Mucosa of descending colon (tissue), 3 donors: ENCODE data around the gene SPATA1. TPM values are rescaled to one million over a fixed set of nuclear protein-coding genes. Genes with fewer than 3 reads are reported as not detected.

Source experiments
- ATAC-seq: fragments of 200-7000 bp; cut with Tn5 transposase; one replicate; pipeline ENCODE4 v1.9.1; 2020; ENCODE audit warnings: mild to moderate bottlenecking, moderate library complexity
- DNase-seq, 3 donors: peaks; one replicate each; pipeline ENCODE4 v3.0.0-alpha.2; 2020
- H3K36me3 ChIP-seq: fragments of 200-600 bp; one replicate; pipeline ENCODE4 v1.8.0; 2021; ENCODE audit warnings: low read depth, mild to moderate bottlenecking
- H3K4me1 ChIP-seq: fragments of 200-600 bp; one replicate; pipeline ENCODE4 v1.8.0; 2021; ENCODE audit warnings: low read depth, mild to moderate bottlenecking
- H3K4me3 ChIP-seq: fragments of 200-600 bp; one replicate; pipeline ENCODE4 v1.8.0; 2021; ENCODE audit warnings: mild to moderate bottlenecking
- H3K9me3 ChIP-seq: fragments of 200-600 bp; one replicate; pipeline ENCODE4 v1.8.0; 2021; ENCODE audit warnings: mild to moderate bottlenecking
- CTCF ChIP-seq: fragments of 200-600 bp; IDR thresholded peaks from one replicate; pipeline ENCODE4 v1.8.0; 2022; ENCODE audit warnings: antibody characterized with exemption, mild to moderate bottlenecking
- intact Hi-C, 2 donors: fragments of 100-400 bp; cut with DNase I in 1 of 2; cut with micrococcal nuclease in 1 of 2; formaldehyde crosslinking; loops; one replicate each; pipeline versions ENCODE4 v1.11.0 to v1.11.1; 2022; cut with DNase I, micrococcal nuclease
- total RNA-seq, 3 donors: library from RNA; stranded (reverse); fragmentation: NEBNext Ultra II Directional in 2 of 3; extraction: Animal tissue kit (Norgen Biotek cat#: 25700) in 2 of 3; gene quantifications; one replicate each; pipeline versions ENCODE4 v1.2.1 to v1.2.4, GENCODE V29; 2021 to 2023
- donor health status: DM: no; HTN: no; CAD: no; lungs with moderate emphysema.
- donor health status: DM: no; HTN: no; CAD: no.
- donor health status: DM: no; HTN: yes; CAD: no.

The SPATA1 gene
- total RNA-seq, 3 donors from 2014 or later, result 2.0 to 3.8 (median 3.5) TPM

DNA sequence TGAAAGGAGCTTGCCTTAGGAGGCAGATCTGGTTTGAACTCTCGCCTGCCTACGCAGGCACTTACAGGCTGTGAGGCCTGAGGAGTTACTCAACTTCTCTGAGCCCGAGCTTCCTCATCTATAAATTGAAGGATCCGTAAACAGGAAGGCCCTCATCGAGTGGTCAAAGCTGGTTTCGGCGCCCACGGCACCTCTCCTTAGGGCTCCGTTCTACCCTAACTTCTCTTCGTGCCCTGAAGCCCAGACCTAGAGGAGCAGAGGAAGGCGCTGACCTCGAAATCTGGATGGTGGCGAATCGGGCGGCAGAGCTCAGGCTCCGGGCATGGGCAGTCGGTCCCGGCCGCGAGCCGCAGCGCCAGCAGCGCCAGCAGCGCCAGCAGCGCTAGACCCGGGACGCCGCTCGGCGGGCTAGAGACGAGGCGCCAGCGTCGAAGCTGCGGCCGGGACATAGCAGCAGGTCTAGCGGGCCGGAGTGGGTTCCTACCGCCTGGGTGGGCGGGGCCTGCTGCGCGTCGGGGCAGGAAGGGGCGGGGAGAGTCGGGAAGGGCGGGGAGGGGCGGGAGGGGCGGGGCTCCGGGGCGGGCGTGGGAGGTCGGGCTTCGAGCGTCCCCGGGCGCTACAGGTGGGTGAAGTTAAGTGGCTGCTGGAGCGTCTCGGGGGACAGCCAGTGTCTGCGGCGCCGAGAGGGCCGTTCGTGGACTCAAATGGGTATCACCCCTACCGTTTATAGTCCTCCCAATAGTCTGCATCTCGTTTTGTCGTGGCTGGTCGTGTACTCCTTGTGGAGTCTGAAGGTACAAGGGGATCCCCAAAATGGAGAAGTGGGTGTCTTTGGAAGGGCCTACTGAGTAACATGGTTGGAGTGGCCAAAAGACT lies 68.0 kb downstream of the SPATA1 start, which contains the start of gene CTBS:
TSS of gene CTBS (minus strand) at position 474 of the 876 bp plus-strand sequence. CDS start at position 449, 25 bp downstream.
- Histone ChIP-seq H3K36me3 (no peaks in the 10 kb centered on the region), H3K4me1 (peaks cover 7% of the 10 kb centered on the region), H3K9me3 (no peaks in the 10 kb centered on the region), H3K4me3 (peak within 1 kb of the TSS; percentile 50)
- peak; percentile 98 for ATAC-seq
- intact Hi-C loops, result no loop called here
- no peak for TF ChIP-seq CTCF
- peak; percentile 91 to 94 (median 92) for DNase-seq

DNA sequence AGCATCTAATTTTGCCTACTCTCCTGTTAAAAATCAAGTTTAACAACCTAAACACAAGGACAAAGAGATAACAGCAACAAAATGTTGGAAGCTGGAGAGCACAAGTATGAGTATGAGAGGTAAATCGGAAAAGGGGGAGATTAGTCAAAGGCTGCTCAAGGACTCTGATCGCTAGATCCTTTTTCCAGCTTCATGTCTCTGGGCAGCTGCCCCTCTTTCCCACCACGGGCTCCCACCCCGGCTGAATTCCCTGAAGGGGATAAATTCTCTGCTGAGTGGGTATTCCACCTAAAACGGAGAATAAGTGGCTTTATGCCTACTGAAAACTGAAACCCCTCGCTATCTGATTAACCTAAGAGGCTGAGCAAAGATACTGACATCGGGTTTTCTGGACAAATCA lies 68.8 kb downstream of the SPATA1 start:
- no peak for TF ChIP-seq CTCF
- no peaks in the 10 kb centered on the region for H3K9me3 ChIP-seq
- no peak overlapping the region for H3K4me3 ChIP-seq
- ATAC-seq (no peak), DNase-seq (no peak)
- intact Hi-C loops, result no loop called here
- no peaks in the 10 kb centered on the region for H3K36me3 ChIP-seq
- peaks cover 7% of the 10 kb centered on the region for H3K4me1 ChIP-seq

DNA sequence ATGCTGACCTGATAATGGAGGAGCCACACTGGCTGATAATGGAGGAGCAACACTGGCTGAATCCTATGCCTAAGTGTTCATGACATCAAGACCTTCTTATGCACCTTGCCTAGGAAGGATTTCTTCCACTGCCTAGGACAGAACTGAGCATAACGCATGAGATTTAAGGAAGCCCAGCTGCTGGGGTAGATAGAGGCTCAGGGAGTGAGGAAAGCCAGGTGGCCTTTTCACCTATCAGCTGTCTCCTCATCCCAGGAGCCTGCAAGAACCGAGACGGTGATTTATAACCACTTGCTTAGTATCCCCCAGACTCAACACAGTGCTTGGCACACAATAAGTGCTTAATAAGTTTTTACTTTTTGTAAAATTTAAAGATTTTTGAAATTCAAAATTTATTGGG lies 75.5 kb downstream of the SPATA1 start:
- DNase-seq (no peak), ATAC-seq (no peak)
- Histone ChIP-seq H3K4me1 (no peaks in the 10 kb centered on the region), H3K4me3 (no peak overlapping the region), H3K36me3 (no peaks in the 10 kb centered on the region), H3K9me3 (no peaks in the 10 kb centered on the region)
- intact Hi-C loops, result no loop called here
- TF ChIP-seq CTCF, result no peak

DNA sequence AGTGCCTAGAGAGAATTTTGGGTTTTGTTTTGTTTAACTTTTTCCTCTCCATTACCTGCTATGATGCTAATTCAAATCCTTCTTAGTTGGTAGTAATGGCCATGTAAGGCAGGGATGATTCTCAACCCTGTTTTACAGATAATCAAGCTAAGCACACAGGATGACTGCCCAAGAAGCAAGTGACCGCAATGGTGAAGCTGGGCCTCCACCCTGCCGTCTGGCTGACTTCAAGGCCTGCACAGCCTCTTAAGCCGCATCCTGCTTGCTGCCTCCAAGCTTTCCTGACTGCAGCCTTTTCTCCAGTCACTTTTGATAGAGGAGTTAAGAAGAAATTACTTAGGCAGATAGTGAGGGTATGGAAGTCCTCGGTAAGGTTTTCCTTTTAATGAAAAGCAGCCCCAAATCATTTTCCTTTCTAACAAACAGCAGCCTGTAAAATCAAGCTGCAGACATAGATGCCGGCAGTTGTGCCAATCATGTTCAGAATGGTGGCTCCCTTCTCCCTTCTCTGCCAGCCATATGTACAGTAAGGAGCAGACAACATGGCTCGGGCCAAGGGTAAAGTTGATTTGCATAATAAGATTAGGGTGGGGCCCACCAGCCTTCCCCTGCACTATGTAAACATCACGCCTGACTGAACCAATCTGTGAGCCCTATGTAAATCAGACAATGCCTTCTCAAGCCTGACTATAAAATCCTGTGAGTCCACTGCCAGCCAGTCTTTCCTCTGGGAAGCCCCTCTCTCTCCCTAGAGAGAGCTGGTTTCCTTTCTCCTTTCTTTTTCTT lies 76.8 kb downstream of the SPATA1 start:
- ATAC-seq (peak; percentile 83), DNase-seq (peak in 1 of 3 donors; percentile 22)
- Histone ChIP-seq H3K4me3 (no peak overlapping the region), H3K9me3 (no peaks in the 10 kb centered on the region), H3K36me3 (no peaks in the 10 kb centered on the region), H3K4me1 (no peaks in the 10 kb centered on the region)
- intact Hi-C loops, result no loop called here
- no peak for TF ChIP-seq CTCF

DNA sequence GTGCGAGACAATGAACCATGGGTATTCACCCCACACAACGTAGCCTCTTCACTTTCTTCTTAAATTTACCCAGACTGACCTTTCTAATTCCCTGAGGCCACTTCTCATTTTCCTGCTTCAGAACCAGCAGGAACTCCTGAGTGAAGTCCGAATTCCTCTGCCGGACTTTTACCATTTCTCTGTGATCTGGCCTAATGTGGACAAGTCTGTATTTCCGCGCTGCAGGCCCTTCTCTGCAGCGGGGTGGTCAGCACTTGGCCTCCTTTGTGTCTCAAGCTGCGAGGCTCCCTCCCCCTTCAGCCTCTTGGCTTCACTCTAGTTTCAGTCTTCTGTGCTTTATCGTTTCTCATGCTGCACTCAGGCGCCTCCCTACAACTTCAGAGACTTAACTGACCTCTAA lies 77.5 kb downstream of the SPATA1 start:
- no peak for DNase-seq
- no peak for TF ChIP-seq CTCF
- no peaks in the 10 kb centered on the region for H3K4me1 ChIP-seq
- intact Hi-C loops, result no loop called here
- no peaks in the 10 kb centered on the region for H3K36me3 ChIP-seq
- no peaks in the 10 kb centered on the region for H3K9me3 ChIP-seq
- no peak for ATAC-seq
- H3K4me3 ChIP-seq, result no peak overlapping the region
